ENCODE measurements around the gene EML1.

GRCh38 chr14:99855271-99855670, 62.1 kb downstream of the EML1 start:
- TF ChIP-seq EP300 (IDR thresholded peaks at IDR 0.05) (no peak), POLR2A (IDR thresholded peaks at IDR 0.05; ENCODE audit: low read depth) (no peak), CTCF (IDR thresholded peaks at IDR 0.05) (no peak)

All from esophagus muscularis mucosa (tissue), 4 donors.